Lung (tissue), 12 donors: ENCODE results near the gene LDLRAD4. TPM values are rescaled to one million over a fixed set of nuclear protein-coding genes. Genes with fewer than 3 reads are reported as not detected.

Source experiments
- ATAC-seq: fragments of 200-7000 bp; cut with Tn5 transposase; one replicate; pipeline ENCODE4 v1.9.1; 2020; ENCODE audit warnings: moderate number of reproducible peaks; ENCODE audit not compliant: insufficient read depth, low FRiP score
- DNase-seq, 3 donors: peaks; one replicate each; pipeline ENCODE4 v3.0.0-alpha.2; 2013 to 2017
- H3K27ac ChIP-seq, 2 donors: one replicate each; pipeline ENCODE4 v1.5.1; 2013; ENCODE audit warnings: mild to moderate bottlenecking in 2 of 2, moderate library complexity in 2 of 2, control low read depth in 1 of 2, inconsistent platforms in 1 of 2, low read depth in 1 of 2, low read length in 1 of 2
- H3K27me3 ChIP-seq, 3 donors: one replicate each; pipeline ENCODE4 v1.5.1; 2013; ENCODE audit warnings: low read length in 2 of 3; ENCODE audit not compliant: control insufficient read depth in 3 of 3, insufficient read depth in 3 of 3
- H3K36me3 ChIP-seq, 4 donors: one replicate each; pipeline ENCODE4 v1.5.1; 2013; ENCODE audit warnings: low read length in 4 of 4, mild to moderate bottlenecking in 1 of 4, moderate library complexity in 1 of 4; ENCODE audit not compliant: control insufficient read depth in 4 of 4, insufficient read depth in 4 of 4
- H3K4me1 ChIP-seq, 5 donors: one replicate each; pipeline ENCODE4 v1.5.1; 2013; ENCODE audit warnings: low read length in 5 of 5, mild to moderate bottlenecking in 2 of 5, moderate library complexity in 1 of 5; ENCODE audit not compliant: control insufficient read depth in 5 of 5, insufficient read depth in 5 of 5
- H3K4me3 ChIP-seq: one replicate; pipeline ENCODE4 v1.5.1; 2013; ENCODE audit warnings: mild to moderate bottlenecking, control low read depth, moderate library complexity
- H3K9ac ChIP-seq, 2 donors: one replicate each; pipeline ENCODE4 v1.5.1; 2013; ENCODE audit warnings: low read length in 2 of 2, control low read depth in 1 of 2; ENCODE audit not compliant: insufficient read depth in 1 of 2
- H3K9me3 ChIP-seq, 4 donors: one replicate each; pipeline ENCODE4 v1.5.1; 2013; ENCODE audit warnings: low read length in 3 of 4, mild to moderate bottlenecking in 1 of 4, moderate library complexity in 1 of 4; ENCODE audit not compliant: control insufficient read depth in 4 of 4, insufficient read depth in 3 of 4
- CTCF ChIP-seq: IDR thresholded peaks from 2 replicates; pipeline ENCODE4 v1.5.1; 2012; ENCODE audit warnings: mild to moderate bottlenecking; ENCODE audit errors: control extremely low read depth, extremely low read depth
- WGBS, 2 donors: extraction: QIAGEN DNeasy Blood & Tissue Kit; methylation state at CpG; one replicate each; pipeline ENCODE4 v1.1.7; 2013; 5-methylcytosine and 5-hydroxymethylcytosine counted together
- polyA plus RNA-seq, 2 donors: library from polyadenylated mRNA; stranded (reverse); fragments of 200-250 nt; gene quantifications; one replicate each; pipeline ENCODE4 v1.2.1, GENCODE V29; 2013
- total RNA-seq, 2 donors: library from RNA; depleted of rRNA in 1 of 2; stranded (reverse); fragments of >200 nt in 1 of 2; gene quantifications; one replicate each; pipeline ENCODE4 v1.2.1, GENCODE V29; 2014 to 2021
- donor health status: control.
- donor health status: control.
- donor health status: Bipolar disorder and iron deficiency.
- donor health status: healthy.
- donor health status: DM: yes; HTN: yes; CAD: no.

Gene LDLRAD4
- total and polyA plus RNA-seq, 4 donors: 3.2 to 62.4 (median 19.9) TPM

DNA sequence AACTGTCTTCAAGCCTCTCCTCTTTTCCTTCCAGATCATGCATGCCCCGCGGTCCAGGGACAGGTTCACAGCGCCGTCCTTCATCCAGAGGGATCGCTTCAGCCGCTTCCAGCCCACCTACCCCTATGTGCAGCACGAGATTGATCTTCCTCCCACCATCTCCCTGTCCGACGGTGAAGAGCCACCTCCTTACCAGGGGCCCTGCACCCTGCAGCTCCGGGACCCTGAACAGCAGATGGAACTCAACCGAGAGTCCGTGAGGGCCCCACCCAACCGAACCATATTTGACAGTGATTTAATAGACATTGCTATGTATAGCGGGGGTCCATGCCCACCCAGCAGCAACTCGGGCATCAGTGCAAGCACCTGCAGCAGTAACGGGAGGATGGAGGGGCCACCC is 426.5 kb downstream of the LDLRAD4 start:
- Histone ChIP-seq H3K4me1 (peaks cover 0 to 16% (median 6%) of the 10 kb centered on the region in 5 donors), H3K27ac (no peak overlapping the region), H3K36me3 (peaks cover 0 to 7% (median 0%) of the 10 kb centered on the region in 4 donors), H3K4me3 (no peak overlapping the region), H3K27me3 (no peaks in the 10 kb centered on the region), H3K9me3 (no peaks in the 10 kb centered on the region), H3K9ac (no peak overlapping the region)
- WGBS, 2 donors: 96 to 98% methylated on average over 16 of the region's 16 CpGs
- DNase-seq (no peak), ATAC-seq (no peak)
- no peak for TF ChIP-seq CTCF

DNA sequence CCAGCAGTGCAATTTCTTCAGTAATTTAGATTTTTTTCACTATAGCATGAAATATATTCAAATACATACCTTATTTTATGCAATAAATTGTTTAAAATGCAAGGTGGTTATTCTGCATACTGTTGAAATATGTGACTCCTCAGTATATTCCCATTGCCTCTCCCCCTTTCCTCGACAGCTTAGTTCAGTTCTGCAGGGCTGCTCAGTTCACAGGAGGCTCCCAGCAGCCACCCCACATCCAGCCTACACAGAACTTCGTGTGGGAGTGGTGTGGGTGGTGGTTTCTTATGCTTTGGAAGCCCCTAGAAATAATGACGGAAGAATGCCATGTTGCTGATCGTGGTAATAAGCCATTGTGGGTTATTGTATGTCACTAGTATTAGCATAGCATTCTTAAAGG is 428.1 kb downstream of the LDLRAD4 start:
- peaks cover 0 to 7% (median 0%) of the 10 kb centered on the region in 4 donors for H3K36me3 ChIP-seq
- peaks cover 0 to 12% (median 6%) of the 10 kb centered on the region in 5 donors for H3K4me1 ChIP-seq
- 88 to 91% methylated on average over 4 of the region's 4 CpGs for WGBS, 2 donors
- TF ChIP-seq CTCF: no peak
- no peak overlapping the region for H3K27ac ChIP-seq
- H3K27me3 ChIP-seq: no peaks in the 10 kb centered on the region
- no peaks in the 10 kb centered on the region for H3K9me3 ChIP-seq
- H3K9ac ChIP-seq: no peak overlapping the region
- no peak overlapping the region for H3K4me3 ChIP-seq
- ATAC-seq (no peak), DNase-seq (no peak)

GRCh38 chr18:13647761-13648160 is 429.2 kb downstream of the LDLRAD4 start:
- no peak for ATAC-seq

More at GRCh38 chr18:13647761-13648160, 429.2 kb downstream of the LDLRAD4 start:
- Histone ChIP-seq H3K4me3 (no peak overlapping the region), H3K9ac (no peak overlapping the region), H3K27ac (no peak overlapping the region), H3K4me1 (peaks cover 0 to 5% (median 0%) of the 10 kb centered on the region in 5 donors), H3K9me3 (no peaks in the 10 kb centered on the region), H3K36me3 (peaks cover 0 to 7% (median 0%) of the 10 kb centered on the region in 4 donors), H3K27me3 (no peaks in the 10 kb centered on the region)
- 96 to 98% methylated on average over 4 of the region's 4 CpGs for WGBS, 2 donors
- no peak for DNase-seq
- no peak for TF ChIP-seq CTCF
